Fibroblast of lung (primary cell): ENCODE data around the gene DKK1. TPM values are rescaled to one million over a fixed set of nuclear protein-coding genes. Genes with fewer than 3 reads are reported as not detected.
A peak's percentile ranks its signal among the peaks of the same experiment; 100 is the strongest.

ENCODE experiments used
- DNase-seq, 2 donors: peaks; one replicate each; pipeline versions ENCODE4 v3.0.0 to v3.0.0-alpha.2; 2010; ENCODE audit warnings: low read depth in 2 of 2
- H2AFZ ChIP-seq: 2 replicates; pipeline ENCODE4 v1.5.1; 2012; ENCODE audit warnings: low read length, control low read depth, inconsistent platforms
- H3K27ac ChIP-seq: 2 replicates; pipeline ENCODE4 v1.5.1; 2011; ENCODE audit warnings: low read length, control low read depth; ENCODE audit not compliant: insufficient read depth
- H3K27me3 ChIP-seq: 2 replicates; pipeline ENCODE4 v1.5.1; 2011; ENCODE audit warnings: mild to moderate bottlenecking, low read length; ENCODE audit not compliant: control insufficient read depth, insufficient read depth
- H3K36me3 ChIP-seq: 2 replicates; pipeline ENCODE4 v1.5.1; 2011; ENCODE audit warnings: low read length; ENCODE audit not compliant: control insufficient read depth, insufficient read depth
- H3K4me1 ChIP-seq: 2 replicates; pipeline ENCODE4 v1.5.1; 2011; ENCODE audit warnings: low read length; ENCODE audit not compliant: control insufficient read depth, insufficient read depth; ENCODE audit errors: extremely low read depth
- H3K4me2 ChIP-seq: 2 replicates; pipeline ENCODE4 v1.5.1; 2011; ENCODE audit warnings: low read length, control low read depth; ENCODE audit not compliant: insufficient read depth; ENCODE audit errors: extremely low read depth
- H3K4me3 ChIP-seq, 4 experiments: fragments of 200-600 bp in 1 of 4; sonication (generic) in 1 of 4; replicated peaks in 1 of 4; 2 replicates each; pipeline ENCODE4 v1.5.1; 2011 to 2016; ENCODE audit warnings: low read length in 4 of 4, low read depth in 3 of 4, mild to moderate bottlenecking in 3 of 4, control low read depth in 2 of 4, inconsistent platforms in 1 of 4, mixed read lengths in 1 of 4; ENCODE audit not compliant: insufficient read depth in 1 of 4; ENCODE audit errors: control extremely low read depth in 1 of 4
- H3K79me2 ChIP-seq: 2 replicates; pipeline ENCODE4 v1.5.1; 2012; ENCODE audit warnings: mild to moderate bottlenecking, low read length, inconsistent platforms; ENCODE audit not compliant: control insufficient read depth, insufficient read depth
- H3K9ac ChIP-seq: 2 replicates; pipeline ENCODE4 v1.5.1; 2011; ENCODE audit warnings: mild to moderate bottlenecking, low read length, control low read depth; ENCODE audit not compliant: insufficient read depth
- H3K9me3 ChIP-seq: 2 replicates; pipeline ENCODE4 v1.5.1; 2012; ENCODE audit warnings: low read depth, low read length; ENCODE audit not compliant: control insufficient read depth, insufficient read depth
- H4K20me1 ChIP-seq: 2 replicates; pipeline ENCODE4 v1.5.1; 2011; ENCODE audit warnings: low read length; ENCODE audit not compliant: control insufficient read depth, insufficient read depth; ENCODE audit errors: extremely low read depth
- CTCF ChIP-seq, 2 donors: IDR thresholded peaks in 1 of 2; conservative IDR thresholded peaks in 1 of 2; 1 replicate in 1 of 2; 2 replicates in 1 of 2; pipeline ENCODE4 v1.5.1; 2011 to 2012; ENCODE audit warnings: low read length in 2 of 2, control low read depth in 1 of 2, inconsistent platforms in 1 of 2, low read depth in 1 of 2, mild to moderate bottlenecking in 1 of 2
- EZH2 ChIP-seq: IDR thresholded peaks from 2 replicates; pipeline ENCODE4 v1.5.1; 2012; ENCODE audit warnings: low read length, control low read depth, mild to moderate bottlenecking; ENCODE audit errors: missing control alignments
- polyA plus RNA-seq, 2 donors: library from polyadenylated mRNA; depleted of rRNA in 1 of 2; stranded (reverse) in 1 of 2; unstranded in 1 of 2; fragments of >200 nt; gene quantifications; 2 replicates each; pipeline ENCODE4 v1.2.1, GENCODE V29; 2011 to 2012; ENCODE audit warnings: missing spikeins in 1 of 2
- total RNA-seq: library from RNA; depleted of rRNA; stranded (reverse); fragments of >200 nt; gene quantifications from 2 replicates; pipeline ENCODE4 v1.2.1, GENCODE V29; 2014

DKK1 gene
- total and polyA plus RNA-seq, 2 donors (not counting 1 experiment from before 2014, with no cell fraction given), result 52.3 to 80.6 TPM

- no peaks in the 10 kb centered on the region for H4K20me1 ChIP-seq
- H3K27ac ChIP-seq, result peak overlapping the region; percentile 89
- peak overlapping the region; percentile 93 for H2AFZ ChIP-seq
- peak; percentile 42 to 62 for DNase-seq
- H3K4me2 ChIP-seq, result peak overlapping the region; percentile 95
- no peaks in the 10 kb centered on the region for H3K36me3 ChIP-seq
- TF ChIP-seq EZH2 (no peak), CTCF (conservative IDR thresholded peaks at IDR 0.05 in 1 of 2, IDR thresholded peaks at IDR 0.05 in 1 of 2; ENCODE audit: low read depth in 1 of 2, low read length in 2 of 2) (no peak)
- H3K79me2 ChIP-seq, result peaks cover 24% of the 10 kb centered on the region
- H3K27me3 ChIP-seq, result no peaks in the 10 kb centered on the region
- peak overlapping the region; percentile 63 for H3K9ac ChIP-seq
- H3K9me3 ChIP-seq, result no peaks in the 10 kb centered on the region
- H3K4me3 ChIP-seq, result peak overlapping the region; percentile 86 to 97 (median 94)
- peaks cover 18% of the 10 kb centered on the region for H3K4me1 ChIP-seq
These were observed 906 bp downstream of the DKK1 start for GRCh38 chr10:52314822-52315552.

GRCh38 chr10:52316001-52316400 lies 1.9 kb downstream of the DKK1 start:
- Histone ChIP-seq H2AFZ (no peak overlapping the region), H3K36me3 (no peaks in the 10 kb centered on the region), H3K4me1 (peaks cover 18% of the 10 kb centered on the region), H4K20me1 (no peaks in the 10 kb centered on the region), H3K4me3 (peak overlapping the region; percentile 10 to 97 (median 90)), H3K9ac (no peak overlapping the region), H3K27ac (peak overlapping the region; percentile 40), H3K9me3 (no peaks in the 10 kb centered on the region), H3K27me3 (no peaks in the 10 kb centered on the region), H3K4me2 (peak overlapping the region; percentile 59), H3K79me2 (peaks cover 24% of the 10 kb centered on the region)
- peak; percentile 20 to 36 for DNase-seq
- TF ChIP-seq EZH2 (no peak), CTCF (conservative IDR thresholded peaks at IDR 0.05 in 1 of 2, IDR thresholded peaks at IDR 0.05 in 1 of 2; ENCODE audit: low read depth in 1 of 2, low read length in 2 of 2) (no peak)

GRCh38 chr10:52316500-52316899 lies 2.4 kb downstream of the DKK1 start:
- TF ChIP-seq EZH2, result no peak
- TF ChIP-seq CTCF (conservative IDR thresholded peaks at IDR 0.05 in 1 of 2, IDR thresholded peaks at IDR 0.05 in 1 of 2; ENCODE audit: low read depth in 1 of 2, low read length in 2 of 2), result no peak
- H3K4me1 ChIP-seq, result peaks cover 18% of the 10 kb centered on the region
- peak overlapping the region; percentile 40 for H3K27ac ChIP-seq
- no peaks in the 10 kb centered on the region for H4K20me1 ChIP-seq
- H3K9me3 ChIP-seq, result no peaks in the 10 kb centered on the region
- no peak overlapping the region for H2AFZ ChIP-seq
- H3K36me3 ChIP-seq, result no peaks in the 10 kb centered on the region
- H3K9ac ChIP-seq, result no peak overlapping the region
- H3K27me3 ChIP-seq, result no peaks in the 10 kb centered on the region
- DNase-seq, result no peak
- peaks cover 24% of the 10 kb centered on the region for H3K79me2 ChIP-seq
- peak overlapping the region; percentile 10 to 97 (median 90) for H3K4me3 ChIP-seq
- peak overlapping the region; percentile 59 for H3K4me2 ChIP-seq
